ENCODE data around the gene TSHZ2. TPM values are rescaled to one million over a fixed set of nuclear protein-coding genes. Genes with fewer than 3 reads are reported as not detected.

TSHZ2 gene
- total RNA-seq, 1 experiment from 2014 or later, result 0.20 TPM

DNA sequence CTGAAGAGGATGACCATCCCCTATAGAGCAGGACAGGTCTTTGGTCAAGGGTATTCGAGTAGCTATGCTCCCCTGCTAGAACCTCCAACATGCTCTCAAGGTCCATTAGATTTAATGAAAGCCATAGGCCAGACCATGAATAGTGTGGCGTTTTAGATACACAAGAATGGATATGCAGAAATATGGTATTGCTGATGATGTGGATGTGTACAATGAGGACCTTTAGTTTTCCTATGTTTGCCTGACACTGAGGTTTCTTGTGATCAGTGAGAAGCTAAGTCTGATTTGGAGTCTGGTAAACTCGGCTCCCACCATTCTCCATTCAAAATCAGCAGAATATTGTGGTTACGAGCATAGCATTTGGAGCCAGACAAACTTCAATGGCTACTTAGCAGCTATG is 125.6 kb downstream of the TSHZ2 start:
- H3K9me3 Mint-ChIP-seq, result peaks cover 8% of the 10 kb centered on the region
- ATAC-seq (no peak), DNase-seq (ENCODE audit: low spot score) (no peak)
- ChIA-PET POLR2A (no interaction called here), CTCF (no interaction called here)
- H3K27ac Mint-ChIP-seq, result no peak overlapping the region
- peaks cover 5% of the 10 kb centered on the region; the same call in 1 of the 2 replicates for H3K4me1 Mint-ChIP-seq
- TF ChIP-seq, protein P1, sequence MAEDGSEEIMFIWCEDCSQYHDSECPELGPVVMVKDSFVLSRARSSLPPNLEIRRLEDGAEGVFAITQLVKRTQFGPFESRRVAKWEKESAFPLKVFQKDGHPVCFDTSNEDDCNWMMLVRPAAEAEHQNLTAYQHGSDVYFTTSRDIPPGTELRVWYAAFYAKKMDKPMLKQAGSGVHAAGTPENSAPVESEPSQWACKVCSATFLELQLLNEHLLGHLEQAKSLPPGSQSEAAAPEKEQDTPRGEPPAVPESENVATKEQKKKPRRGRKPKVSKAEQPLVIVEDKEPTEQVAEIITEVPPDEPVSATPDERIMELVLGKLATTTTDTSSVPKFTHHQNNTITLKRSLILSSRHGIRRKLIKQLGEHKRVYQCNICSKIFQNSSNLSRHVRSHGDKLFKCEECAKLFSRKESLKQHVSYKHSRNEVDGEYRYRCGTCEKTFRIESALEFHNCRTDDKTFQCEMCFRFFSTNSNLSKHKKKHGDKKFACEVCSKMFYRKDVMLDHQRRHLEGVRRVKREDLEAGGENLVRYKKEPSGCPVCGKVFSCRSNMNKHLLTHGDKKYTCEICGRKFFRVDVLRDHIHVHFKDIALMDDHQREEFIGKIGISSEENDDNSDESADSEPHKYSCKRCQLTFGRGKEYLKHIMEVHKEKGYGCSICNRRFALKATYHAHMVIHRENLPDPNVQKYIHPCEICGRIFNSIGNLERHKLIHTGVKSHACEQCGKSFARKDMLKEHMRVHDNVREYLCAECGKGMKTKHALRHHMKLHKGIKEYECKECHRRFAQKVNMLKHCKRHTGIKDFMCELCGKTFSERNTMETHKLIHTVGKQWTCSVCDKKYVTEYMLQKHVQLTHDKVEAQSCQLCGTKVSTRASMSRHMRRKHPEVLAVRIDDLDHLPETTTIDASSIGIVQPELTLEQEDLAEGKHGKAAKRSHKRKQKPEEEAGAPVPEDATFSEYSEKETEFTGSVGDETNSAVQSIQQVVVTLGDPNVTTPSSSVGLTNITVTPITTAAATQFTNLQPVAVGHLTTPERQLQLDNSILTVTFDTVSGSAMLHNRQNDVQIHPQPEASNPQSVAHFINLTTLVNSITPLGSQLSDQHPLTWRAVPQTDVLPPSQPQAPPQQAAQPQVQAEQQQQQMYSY (CRISPR knock-in tag; IDR thresholded peaks at IDR 0.05), result no peak
- TF ChIP-seq NFATC4 (CRISPR knock-in tag; IDR thresholded peaks at IDR 0.05) (no peak), ZNF671 (CRISPR knock-in tag; IDR thresholded peaks at IDR 0.05) (no peak), ZNF396 (CRISPR knock-in tag; IDR thresholded peaks at IDR 0.05; ENCODE audit: borderline replicate concordance) (no peak), GTF2I (CRISPR knock-in tag; conservative IDR thresholded peaks at IDR 0.05) (no peak), PRRX2 (CRISPR knock-in tag; IDR thresholded peaks at IDR 0.05) (no peak), FOXP1 (CRISPR knock-in tag; IDR thresholded peaks at IDR 0.05; ENCODE audit: borderline replicate concordance) (no peak), CBFB (CRISPR knock-in tag; IDR thresholded peaks at IDR 0.05; ENCODE audit: low read depth) (no peak)
- TF ChIP-seq, protein P2, sequence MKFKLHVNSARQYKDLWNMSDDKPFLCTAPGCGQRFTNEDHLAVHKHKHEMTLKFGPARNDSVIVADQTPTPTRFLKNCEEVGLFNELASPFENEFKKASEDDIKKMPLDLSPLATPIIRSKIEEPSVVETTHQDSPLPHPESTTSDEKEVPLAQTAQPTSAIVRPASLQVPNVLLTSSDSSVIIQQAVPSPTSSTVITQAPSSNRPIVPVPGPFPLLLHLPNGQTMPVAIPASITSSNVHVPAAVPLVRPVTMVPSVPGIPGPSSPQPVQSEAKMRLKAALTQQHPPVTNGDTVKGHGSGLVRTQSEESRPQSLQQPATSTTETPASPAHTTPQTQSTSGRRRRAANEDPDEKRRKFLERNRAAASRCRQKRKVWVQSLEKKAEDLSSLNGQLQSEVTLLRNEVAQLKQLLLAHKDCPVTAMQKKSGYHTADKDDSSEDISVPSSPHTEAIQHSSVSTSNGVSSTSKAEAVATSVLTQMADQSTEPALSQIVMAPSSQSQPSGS (CRISPR knock-in tag; IDR thresholded peaks at IDR 0.05; ENCODE audit: borderline replicate concordance, low read depth), result no peak
- TF ChIP-seq, protein P3, sequence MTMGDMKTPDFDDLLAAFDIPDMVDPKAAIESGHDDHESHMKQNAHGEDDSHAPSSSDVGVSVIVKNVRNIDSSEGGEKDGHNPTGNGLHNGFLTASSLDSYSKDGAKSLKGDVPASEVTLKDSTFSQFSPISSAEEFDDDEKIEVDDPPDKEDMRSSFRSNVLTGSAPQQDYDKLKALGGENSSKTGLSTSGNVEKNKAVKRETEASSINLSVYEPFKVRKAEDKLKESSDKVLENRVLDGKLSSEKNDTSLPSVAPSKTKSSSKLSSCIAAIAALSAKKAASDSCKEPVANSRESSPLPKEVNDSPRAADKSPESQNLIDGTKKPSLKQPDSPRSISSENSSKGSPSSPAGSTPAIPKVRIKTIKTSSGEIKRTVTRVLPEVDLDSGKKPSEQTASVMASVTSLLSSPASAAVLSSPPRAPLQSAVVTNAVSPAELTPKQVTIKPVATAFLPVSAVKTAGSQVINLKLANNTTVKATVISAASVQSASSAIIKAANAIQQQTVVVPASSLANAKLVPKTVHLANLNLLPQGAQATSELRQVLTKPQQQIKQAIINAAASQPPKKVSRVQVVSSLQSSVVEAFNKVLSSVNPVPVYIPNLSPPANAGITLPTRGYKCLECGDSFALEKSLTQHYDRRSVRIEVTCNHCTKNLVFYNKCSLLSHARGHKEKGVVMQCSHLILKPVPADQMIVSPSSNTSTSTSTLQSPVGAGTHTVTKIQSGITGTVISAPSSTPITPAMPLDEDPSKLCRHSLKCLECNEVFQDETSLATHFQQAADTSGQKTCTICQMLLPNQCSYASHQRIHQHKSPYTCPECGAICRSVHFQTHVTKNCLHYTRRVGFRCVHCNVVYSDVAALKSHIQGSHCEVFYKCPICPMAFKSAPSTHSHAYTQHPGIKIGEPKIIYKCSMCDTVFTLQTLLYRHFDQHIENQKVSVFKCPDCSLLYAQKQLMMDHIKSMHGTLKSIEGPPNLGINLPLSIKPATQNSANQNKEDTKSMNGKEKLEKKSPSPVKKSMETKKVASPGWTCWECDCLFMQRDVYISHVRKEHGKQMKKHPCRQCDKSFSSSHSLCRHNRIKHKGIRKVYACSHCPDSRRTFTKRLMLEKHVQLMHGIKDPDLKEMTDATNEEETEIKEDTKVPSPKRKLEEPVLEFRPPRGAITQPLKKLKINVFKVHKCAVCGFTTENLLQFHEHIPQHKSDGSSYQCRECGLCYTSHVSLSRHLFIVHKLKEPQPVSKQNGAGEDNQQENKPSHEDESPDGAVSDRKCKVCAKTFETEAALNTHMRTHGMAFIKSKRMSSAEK (CRISPR knock-in tag; IDR thresholded peaks at IDR 0.05; ENCODE audit: borderline replicate concordance), result no peak
- TF ChIP-seq, protein P4, sequence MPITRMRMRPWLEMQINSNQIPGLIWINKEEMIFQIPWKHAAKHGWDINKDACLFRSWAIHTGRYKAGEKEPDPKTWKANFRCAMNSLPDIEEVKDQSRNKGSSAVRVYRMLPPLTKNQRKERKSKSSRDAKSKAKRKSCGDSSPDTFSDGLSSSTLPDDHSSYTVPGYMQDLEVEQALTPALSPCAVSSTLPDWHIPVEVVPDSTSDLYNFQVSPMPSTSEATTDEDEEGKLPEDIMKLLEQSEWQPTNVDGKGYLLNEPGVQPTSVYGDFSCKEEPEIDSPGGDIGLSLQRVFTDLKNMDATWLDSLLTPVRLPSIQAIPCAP (CRISPR knock-in tag; IDR thresholded peaks at IDR 0.05), result no peak
- TF ChIP-seq, protein P5, sequence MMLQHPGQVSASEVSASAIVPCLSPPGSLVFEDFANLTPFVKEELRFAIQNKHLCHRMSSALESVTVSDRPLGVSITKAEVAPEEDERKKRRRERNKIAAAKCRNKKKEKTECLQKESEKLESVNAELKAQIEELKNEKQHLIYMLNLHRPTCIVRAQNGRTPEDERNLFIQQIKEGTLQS (CRISPR knock-in tag; conservative IDR thresholded peaks at IDR 0.05), result no peak
- TF ChIP-seq, protein P6, sequence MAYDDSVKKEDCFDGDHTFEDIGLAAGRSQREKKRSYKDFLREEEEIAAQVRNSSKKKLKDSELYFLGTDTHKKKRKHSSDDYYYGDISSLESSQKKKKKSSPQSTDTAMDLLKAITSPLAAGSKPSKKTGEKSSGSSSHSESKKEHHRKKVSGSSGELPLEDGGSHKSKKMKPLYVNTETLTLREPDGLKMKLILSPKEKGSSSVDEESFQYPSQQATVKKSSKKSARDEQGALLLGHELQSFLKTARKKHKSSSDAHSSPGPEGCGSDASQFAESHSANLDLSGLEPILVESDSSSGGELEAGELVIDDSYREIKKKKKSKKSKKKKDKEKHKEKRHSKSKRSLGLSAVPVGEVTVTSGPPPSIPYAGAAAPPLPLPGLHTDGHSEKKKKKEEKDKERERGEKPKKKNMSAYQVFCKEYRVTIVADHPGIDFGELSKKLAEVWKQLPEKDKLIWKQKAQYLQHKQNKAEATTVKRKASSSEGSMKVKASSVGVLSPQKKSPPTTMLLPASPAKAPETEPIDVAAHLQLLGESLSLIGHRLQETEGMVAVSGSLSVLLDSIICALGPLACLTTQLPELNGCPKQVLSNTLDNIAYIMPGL (CRISPR knock-in tag; IDR thresholded peaks at IDR 0.05), result no peak
- TF ChIP-seq, protein P7, sequence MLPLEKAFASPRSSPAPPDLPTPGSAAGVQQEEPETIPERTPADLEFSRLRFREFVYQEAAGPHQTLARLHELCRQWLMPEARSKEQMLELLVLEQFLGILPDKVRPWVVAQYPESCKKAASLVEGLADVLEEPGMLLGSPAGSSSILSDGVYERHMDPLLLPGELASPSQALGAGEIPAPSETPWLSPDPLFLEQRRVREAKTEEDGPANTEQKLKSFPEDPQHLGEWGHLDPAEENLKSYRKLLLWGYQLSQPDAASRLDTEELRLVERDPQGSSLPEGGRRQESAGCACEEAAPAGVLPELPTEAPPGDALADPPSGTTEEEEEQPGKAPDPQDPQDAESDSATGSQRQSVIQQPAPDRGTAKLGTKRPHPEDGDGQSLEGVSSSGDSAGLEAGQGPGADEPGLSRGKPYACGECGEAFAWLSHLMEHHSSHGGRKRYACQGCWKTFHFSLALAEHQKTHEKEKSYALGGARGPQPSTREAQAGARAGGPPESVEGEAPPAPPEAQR (CRISPR knock-in tag; IDR thresholded peaks at IDR 0.05), result no peak
- no peak overlapping the region for H3K4me3 Mint-ChIP-seq
- no peaks in the 10 kb centered on the region for H3K36me3 Mint-ChIP-seq
- H3K27me3 Mint-ChIP-seq (ENCODE audit: low read depth), result no peaks in the 10 kb centered on the region; the same call in 1 of the 2 replicates

All from WTC11 (cell line).